ENCODE data around the gene PLAGL1. TPM values are rescaled to one million over a fixed set of nuclear protein-coding genes. Genes with fewer than 3 reads are reported as not detected.

Gene PLAGL1
- total and polyA plus RNA-seq, 2 donors (not counting 1 experiment from before 2014, with no cell fraction given) = 23.6 to 36.0 TPM

- Histone ChIP-seq H4K20me1 (ENCODE audit: control insufficient read depth, insufficient read depth, low read length, poor library complexity, severe bottlenecking) (no peaks in the 10 kb centered on the region), H3K9me3 (ENCODE audit: control extremely low read depth in 1 of 3, control insufficient read depth in 2 of 3, insufficient read depth in 1 of 3, low read length in 2 of 3) (no peaks in the 10 kb centered on the region), H3K4me3 (ENCODE audit: control extremely low read depth in 1 of 5, extremely low read depth in 1 of 5, insufficient read depth in 1 of 5, low read depth in 2 of 5, low read length in 4 of 5) (no peak overlapping the region), H3K27me3 (replicated peaks in 1 of 4; ENCODE audit: control extremely low read depth in 1 of 4, control insufficient read depth in 3 of 4, insufficient read depth in 4 of 4, low read length in 3 of 4) (no peaks in the 10 kb centered on the region), H2AFZ (ENCODE audit: insufficient read depth, low read depth, low read length, poor library complexity, severe bottlenecking) (no peak overlapping the region), H3K4me2 (replicated peaks; ENCODE audit: low read depth, low read length, poor library complexity, severe bottlenecking) (no peak overlapping the region), H3K4me1 (ENCODE audit: control insufficient read depth in 2 of 2, insufficient read depth in 2 of 2, low read length in 2 of 2) (no peaks in the 10 kb centered on the region), H3K36me3 (replicated peaks in 1 of 2; ENCODE audit: control extremely low read depth in 1 of 2, control insufficient read depth in 1 of 2, extremely low read depth in 1 of 2, insufficient read depth in 2 of 2, low read length in 1 of 2) (no peaks in the 10 kb centered on the region), H3K9ac (ENCODE audit: low read length) (no peak overlapping the region), H3K79me2 (ENCODE audit: control insufficient read depth, insufficient read depth, low read length) (no peaks in the 10 kb centered on the region), H3K27ac (ENCODE audit: low read length in 2 of 2) (no peak overlapping the region)
- no peak for TF ChIP-seq EZH2 (IDR thresholded peaks at IDR 0.05; ENCODE audit: borderline replicate concordance, insufficient read depth, low read depth, low read length, poor library complexity, severe bottlenecking)
- TF ChIP-seq CTCF (IDR thresholded peaks at IDR 0.05) = no peak
- no peaks in the 10 kb centered on the region for H3K9me3 Mint-ChIP-seq (ENCODE audit: insufficient read depth)
- ChIA-PET POLR2A (no interaction called here), CTCF (interaction anchor here (1.3 kb wide), 1 partner anchor 12 kb away, joined by 3 read pairs; no protein-coding TSS in a partner anchor)
- no peaks in the 10 kb centered on the region for H3K27me3 Mint-ChIP-seq
- intact Hi-C loops (cut with micrococcal nuclease) = no loop called here
- H3K4me3 Mint-ChIP-seq = no peak overlapping the region
- no peak for DNase-seq
- 82% methylated on average over 7 of the region's 9 CpGs for WGBS (ENCODE audit: insufficient coverage)
- H3K27ac Mint-ChIP-seq = no peak overlapping the region
- ATAC-seq (ENCODE audit: low read depth) = no peak
- no peaks in the 10 kb centered on the region for H3K4me1 Mint-ChIP-seq
Measured at GRCh38 chr6:143952060-143952778, 55.8 kb downstream of the PLAGL1 start.

GRCh38 chr6:143950875-143951274, 57.2 kb downstream of the PLAGL1 start:
- ChIA-PET CTCF (interaction anchor here (0.6 to 1.5 kb wide), 2 partner anchors 11 to 52 kb away, joined by 3 to 5 read pairs; no protein-coding TSS in a partner anchor), POLR2A (no interaction called here)
- Mint-ChIP-seq H3K27ac (no peak overlapping the region), H3K4me3 (no peak overlapping the region), H3K9me3 (ENCODE audit: insufficient read depth) (no peaks in the 10 kb centered on the region), H3K4me1 (no peaks in the 10 kb centered on the region), H3K27me3 (no peaks in the 10 kb centered on the region)
- H3K4me2 ChIP-seq (replicated peaks; ENCODE audit: low read depth, low read length, poor library complexity, severe bottlenecking) = no peak overlapping the region
- ATAC-seq (ENCODE audit: low read depth) (no peak), DNase-seq (no peak)
- H3K27ac ChIP-seq (ENCODE audit: low read length in 2 of 2) = no peak overlapping the region
- intact Hi-C loops (cut with micrococcal nuclease) = no loop called here
- 100% methylated on average over 1 of the region's 3 CpGs for WGBS (ENCODE audit: insufficient coverage)
- no peaks in the 10 kb centered on the region for H3K27me3 ChIP-seq (replicated peaks in 1 of 4; ENCODE audit: control extremely low read depth in 1 of 4, control insufficient read depth in 3 of 4, insufficient read depth in 4 of 4, low read length in 3 of 4)
- no peaks in the 10 kb centered on the region for H3K79me2 ChIP-seq (ENCODE audit: control insufficient read depth, insufficient read depth, low read length)
- no peaks in the 10 kb centered on the region for H3K4me1 ChIP-seq (ENCODE audit: control insufficient read depth in 2 of 2, insufficient read depth in 2 of 2, low read length in 2 of 2)
- H4K20me1 ChIP-seq (ENCODE audit: control insufficient read depth, insufficient read depth, low read length, poor library complexity, severe bottlenecking) = no peaks in the 10 kb centered on the region
- TF ChIP-seq CTCF (IDR thresholded peaks at IDR 0.05) = no peak
- no peak for TF ChIP-seq EZH2 (IDR thresholded peaks at IDR 0.05; ENCODE audit: borderline replicate concordance, insufficient read depth, low read depth, low read length, poor library complexity, severe bottlenecking)
- H3K9ac ChIP-seq (ENCODE audit: low read length) = no peak overlapping the region
- no peak overlapping the region for H3K4me3 ChIP-seq (ENCODE audit: control extremely low read depth in 1 of 5, extremely low read depth in 1 of 5, insufficient read depth in 1 of 5, low read depth in 2 of 5, low read length in 4 of 5)
- H3K9me3 ChIP-seq (ENCODE audit: control extremely low read depth in 1 of 3, control insufficient read depth in 2 of 3, insufficient read depth in 1 of 3, low read length in 2 of 3) = no peaks in the 10 kb centered on the region
- no peak overlapping the region for H2AFZ ChIP-seq (ENCODE audit: insufficient read depth, low read depth, low read length, poor library complexity, severe bottlenecking)
- peaks cover 0 to 4% of the 10 kb centered on the region in 2 experiments for H3K36me3 ChIP-seq (replicated peaks in 1 of 2; ENCODE audit: control extremely low read depth in 1 of 2, control insufficient read depth in 1 of 2, extremely low read depth in 1 of 2, insufficient read depth in 2 of 2, low read length in 1 of 2)
